Suppressor macrophage treated with lipopolysaccharide for 4 hours (primary cell): Measurements from ENCODE around the gene SSTR3.
"Not testable (repeated sequence)": the region's sequence is repeated elsewhere in the genome, so short reads cannot be mapped to it uniquely, and the experiment has no call there.

ENCODE experiments used
- DNase-seq: peaks from one replicate; pipeline ENCODE4 v3.0.0-alpha.2; 2020

The SSTR3 gene

GRCh38 chr22:37241351-37242142 is 29.3 kb upstream of the SSTR3 start:
- peak; percentile 63 for DNase-seq

DNA sequence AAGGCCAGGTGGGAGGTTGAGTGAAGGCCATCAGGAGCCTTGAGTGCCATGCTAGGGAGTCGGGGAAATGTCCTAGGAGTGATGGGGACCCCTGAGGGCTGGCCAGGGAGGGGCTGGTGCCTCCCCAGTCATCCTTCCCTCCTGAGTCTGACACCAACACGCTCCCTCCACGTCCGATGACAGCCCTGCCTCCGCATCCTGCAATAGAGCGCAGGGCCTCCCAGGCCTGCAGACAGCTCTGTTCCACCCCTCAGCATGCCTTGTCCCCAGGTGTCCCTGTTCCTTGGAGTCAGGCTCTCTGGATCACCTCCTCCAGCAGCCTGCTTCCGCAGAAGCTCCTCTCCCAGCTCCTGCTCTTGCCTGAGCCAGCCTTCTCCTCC is 28.7 kb upstream of the SSTR3 start:
- no peak for DNase-seq

DNA sequence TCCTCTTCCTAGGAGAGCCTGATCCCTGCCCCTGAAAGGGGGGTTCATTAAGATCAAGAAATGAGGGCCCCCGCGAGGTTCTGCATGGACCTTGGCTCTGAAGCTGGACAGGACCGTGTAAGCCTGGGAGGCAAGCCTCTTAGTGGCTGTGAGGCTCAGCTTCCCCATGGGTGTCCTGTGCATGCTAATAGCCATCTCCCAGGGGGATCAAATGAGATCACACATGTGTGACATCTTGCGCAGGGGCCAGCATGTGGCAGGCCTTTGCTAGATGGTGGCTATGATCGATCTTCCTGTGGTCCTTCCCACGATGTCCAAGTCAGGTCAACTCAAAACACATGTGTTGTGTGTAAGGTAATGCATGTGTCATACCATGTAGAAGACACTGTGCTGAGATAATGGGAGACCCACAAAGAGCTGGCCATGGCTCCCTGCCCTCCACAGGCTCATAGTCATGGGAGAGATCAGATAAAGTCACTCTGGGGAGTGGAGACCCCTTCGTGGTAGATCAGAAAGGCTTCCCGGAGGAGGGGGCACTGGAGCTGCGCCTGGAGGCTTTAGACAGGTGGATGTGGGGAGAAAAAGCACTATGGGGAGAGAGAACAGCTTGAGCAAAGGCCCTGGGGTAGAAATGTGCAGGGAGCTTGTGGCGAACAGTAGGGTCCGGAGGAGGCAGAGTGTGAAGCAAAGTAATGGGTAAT is 28.1 kb upstream of the SSTR3 start:
- no peak for DNase-seq

DNA sequence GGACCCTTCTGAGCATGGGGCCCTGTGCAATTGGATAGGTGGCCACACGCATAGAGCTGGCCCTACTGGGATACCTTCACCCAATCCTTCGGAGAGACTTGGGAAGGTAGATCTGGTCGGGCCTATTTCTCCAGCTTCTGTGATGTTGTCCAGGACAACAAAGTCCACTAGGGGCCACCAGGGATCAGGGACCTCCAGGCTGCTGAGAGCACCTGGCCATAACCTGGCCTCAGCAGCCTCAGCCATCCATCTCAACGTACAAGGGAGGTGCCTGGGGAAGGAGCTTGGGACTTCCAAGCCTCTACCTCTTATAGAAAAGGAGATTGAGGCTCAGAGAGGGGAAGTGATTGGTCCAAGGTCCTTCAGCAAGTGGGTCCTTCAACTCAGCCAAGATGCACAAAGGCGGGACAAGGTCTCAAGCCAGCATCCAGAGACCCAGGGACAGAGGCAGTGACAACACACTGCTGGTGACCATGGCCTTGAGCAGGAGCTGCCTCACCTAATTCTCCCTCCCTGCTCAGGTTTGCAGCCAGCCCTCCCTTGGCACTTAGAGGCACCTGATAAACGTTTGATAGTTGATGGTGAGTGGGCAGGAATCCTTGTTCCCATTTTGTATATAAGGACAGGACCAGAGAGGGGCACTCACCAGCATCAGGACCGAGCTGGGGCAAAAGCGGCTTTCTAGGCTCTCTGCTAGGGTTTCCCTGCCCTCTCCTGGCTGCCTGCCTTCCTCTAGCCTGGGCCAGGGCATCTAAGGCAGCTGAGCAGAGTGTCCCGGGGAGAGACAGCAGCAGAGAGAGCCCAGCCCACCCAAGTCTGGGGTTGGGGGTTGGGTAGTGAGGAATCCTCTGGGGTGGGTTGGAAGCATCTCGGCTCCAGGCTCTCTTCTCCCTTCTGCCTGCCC is 27.3 kb upstream of the SSTR3 start:
- DNase-seq: no peak

DNA sequence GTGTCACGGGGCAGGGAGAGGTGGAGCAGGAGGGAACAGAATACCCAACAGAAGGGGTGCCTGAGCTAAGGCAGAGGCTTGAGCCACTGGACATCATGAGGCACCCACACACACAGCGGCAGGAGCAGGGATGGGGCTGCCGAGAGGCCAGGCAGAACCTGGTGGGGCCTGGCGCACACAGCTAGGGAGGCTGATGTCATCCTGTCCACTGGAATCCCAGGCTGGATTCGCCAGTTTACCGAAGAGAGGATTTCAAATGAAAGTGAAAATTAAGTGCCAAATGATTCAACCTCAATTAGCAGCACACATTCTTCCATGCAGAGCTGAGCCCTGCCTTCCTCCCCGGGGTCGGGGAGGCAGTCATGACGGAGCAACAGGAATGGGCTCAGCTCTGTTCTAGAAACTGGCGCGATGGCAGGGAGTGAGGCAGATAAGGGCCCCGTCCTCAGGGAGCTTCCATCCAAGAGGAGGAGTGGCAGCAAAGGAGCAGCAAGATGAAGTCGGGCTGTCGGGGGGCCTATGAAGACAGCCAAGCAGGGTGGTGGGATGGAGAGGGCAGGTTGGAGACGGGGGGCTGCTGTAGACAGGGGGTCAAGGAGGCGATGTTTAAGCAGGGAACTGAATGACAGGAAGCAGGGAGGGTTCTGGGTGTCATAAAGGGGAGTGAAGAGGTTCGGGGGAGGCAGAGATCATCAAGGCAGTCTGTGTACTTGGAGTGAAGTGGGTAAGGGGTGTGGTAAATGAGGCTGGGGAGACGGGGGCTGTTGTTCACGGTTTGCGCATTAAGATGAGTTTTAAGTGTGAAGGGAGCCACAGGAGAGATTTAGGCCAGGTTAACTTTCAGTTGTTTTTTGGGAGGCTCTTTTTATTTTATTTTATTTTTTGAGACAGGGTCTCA is 25.3 kb upstream of the SSTR3 start:
- DNase-seq: peak; percentile 27

- peak; percentile 65 for DNase-seq
Measured at GRCh38 chr22:37235897-37236607, 23.8 kb upstream of the SSTR3 start.

DNA sequence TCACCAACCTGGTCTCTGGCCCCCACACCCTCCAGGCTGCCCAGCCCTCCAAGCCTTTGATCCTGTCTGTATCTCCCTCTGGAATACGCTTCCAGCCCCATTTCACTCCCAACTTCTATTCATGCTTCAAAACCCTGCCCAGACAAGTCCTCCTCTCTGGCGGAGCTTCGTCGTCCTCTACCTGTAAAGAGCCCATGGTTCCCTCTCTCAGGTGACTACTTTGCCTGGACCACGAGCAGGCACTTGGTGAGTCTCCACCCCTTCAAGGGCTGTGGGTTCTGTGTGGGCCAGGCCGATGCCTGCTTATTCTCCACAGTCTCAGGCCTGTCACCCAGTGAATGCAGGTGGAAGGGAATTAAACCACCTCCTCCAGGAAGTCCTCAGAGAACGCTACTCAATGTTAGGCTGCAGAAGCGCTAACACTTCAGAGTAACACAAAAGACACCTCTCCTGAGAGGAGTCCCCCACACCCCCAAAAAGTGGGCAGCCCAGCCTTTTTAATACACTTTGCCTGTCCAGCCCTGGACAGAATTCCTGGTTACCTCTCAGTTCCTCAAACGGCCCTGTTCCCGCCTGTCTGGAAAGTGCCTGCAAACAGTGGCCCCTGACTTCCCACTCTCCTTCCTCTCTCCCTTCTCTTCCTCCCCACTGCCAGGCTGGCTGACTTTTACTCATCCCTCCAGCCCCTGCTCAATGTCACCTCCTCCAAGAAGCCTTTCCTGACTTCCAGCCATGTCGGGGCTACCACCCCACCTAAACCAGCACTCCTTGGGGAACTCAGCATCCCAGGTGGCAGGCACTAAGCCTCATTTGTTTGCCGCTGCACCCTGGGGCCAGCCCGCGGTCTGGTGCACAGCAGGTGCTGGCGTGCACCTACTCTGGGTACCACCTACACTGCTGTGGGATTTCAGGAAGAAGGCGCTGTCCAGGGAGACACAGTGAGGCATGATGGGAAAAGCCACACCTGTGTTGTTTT is 22.7 kb upstream of the SSTR3 start:
- DNase-seq: no peak

- peak; percentile 47 for DNase-seq
Measured at GRCh38 chr22:37233751-37234631, 21.7 kb upstream of the SSTR3 start.

- DNase-seq: not testable (repeated sequence)
Measured at GRCh38 chr22:37233371-37233750, 21.1 kb upstream of the SSTR3 start.

DNA sequence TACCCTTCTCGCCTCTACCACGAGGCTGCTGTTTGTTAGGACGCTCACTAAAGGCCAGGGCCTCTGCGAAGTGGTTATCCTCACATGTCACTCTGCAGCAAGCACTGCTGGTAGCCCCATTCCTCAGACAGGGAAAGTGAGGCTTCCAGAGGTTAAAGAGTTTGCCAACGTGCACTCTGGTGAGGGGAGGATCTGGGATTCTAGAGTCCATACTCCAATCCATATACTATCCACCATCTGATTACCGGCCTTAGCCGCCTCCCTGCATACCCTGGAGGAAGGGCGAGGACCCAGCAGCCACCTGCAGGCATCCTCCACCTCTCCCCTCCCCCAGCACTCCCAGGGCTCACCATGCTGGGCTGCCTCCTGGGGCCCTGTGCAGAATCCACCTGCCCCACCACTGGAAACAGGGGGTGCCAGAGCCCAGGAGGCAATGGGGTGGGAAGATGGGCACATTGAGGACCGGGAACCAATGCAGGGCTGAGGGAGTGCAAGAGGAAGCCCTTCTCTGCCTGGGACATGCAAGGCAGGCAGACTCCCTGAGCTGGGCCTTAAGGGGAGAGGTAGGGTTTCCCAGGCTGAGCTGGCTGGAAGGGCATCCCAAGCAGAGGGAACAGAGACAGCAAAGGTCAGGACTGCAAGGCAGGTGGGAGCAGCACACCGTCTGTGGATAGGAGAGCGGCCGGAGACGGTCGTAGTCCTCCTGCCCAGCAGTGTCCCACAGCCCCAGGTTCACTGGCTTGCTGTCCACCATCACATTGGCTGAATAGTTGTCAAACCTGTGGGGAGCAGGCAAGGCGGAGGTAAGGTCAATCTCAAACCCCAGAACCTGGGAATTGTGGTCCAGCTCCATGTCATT is 20.1 kb upstream of the SSTR3 start:
- no peak for DNase-seq

- no peak for DNase-seq
Measured at GRCh38 chr22:37231406-37232139, 19.3 kb upstream of the SSTR3 start.

GRCh38 chr22:37230673-37231405 is 18.6 kb upstream of the SSTR3 start:
- DNase-seq: no peak

DNA sequence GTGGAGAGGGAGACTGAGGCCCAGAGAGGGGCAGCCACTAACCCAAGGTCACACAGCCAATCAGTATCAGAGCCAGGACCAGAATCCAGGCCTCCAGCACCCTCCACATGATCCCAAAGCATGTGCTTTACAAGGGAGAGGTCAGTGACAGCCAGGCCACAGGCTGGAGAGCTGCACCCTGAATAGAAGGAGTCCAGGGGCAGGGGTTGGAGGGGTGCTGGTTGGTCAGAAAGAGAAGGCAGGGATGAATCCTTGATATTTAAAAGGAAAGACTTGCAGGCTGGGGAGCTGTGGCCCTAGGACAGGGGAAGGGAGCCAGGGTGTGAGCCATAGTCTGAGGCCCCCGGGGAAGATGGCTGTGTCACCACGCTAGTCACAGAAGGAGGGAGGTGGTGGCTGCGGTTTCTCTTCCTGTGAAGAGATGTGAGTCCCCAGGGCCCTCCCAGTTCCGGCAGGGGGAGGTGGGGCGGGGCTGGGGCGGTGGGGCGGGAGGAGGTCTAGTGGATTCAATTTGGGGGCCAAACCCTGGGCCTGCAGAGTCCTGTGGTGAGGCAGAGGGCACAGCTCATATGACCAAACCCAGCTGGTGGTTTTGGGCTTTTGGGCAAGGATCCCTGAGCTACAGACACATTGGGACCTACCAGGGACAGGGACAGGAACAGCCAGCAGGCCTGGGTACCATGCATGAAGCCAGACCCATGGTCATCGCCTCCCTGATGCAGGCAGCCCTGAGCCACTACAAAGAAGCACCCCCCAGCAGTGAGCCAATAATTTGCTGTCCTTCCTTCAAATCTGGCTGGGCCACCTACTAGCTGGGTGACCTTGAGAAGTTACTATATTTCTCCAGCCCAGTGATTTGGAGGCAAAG is 17.8 kb upstream of the SSTR3 start:
- DNase-seq: peak; percentile 89

DNA sequence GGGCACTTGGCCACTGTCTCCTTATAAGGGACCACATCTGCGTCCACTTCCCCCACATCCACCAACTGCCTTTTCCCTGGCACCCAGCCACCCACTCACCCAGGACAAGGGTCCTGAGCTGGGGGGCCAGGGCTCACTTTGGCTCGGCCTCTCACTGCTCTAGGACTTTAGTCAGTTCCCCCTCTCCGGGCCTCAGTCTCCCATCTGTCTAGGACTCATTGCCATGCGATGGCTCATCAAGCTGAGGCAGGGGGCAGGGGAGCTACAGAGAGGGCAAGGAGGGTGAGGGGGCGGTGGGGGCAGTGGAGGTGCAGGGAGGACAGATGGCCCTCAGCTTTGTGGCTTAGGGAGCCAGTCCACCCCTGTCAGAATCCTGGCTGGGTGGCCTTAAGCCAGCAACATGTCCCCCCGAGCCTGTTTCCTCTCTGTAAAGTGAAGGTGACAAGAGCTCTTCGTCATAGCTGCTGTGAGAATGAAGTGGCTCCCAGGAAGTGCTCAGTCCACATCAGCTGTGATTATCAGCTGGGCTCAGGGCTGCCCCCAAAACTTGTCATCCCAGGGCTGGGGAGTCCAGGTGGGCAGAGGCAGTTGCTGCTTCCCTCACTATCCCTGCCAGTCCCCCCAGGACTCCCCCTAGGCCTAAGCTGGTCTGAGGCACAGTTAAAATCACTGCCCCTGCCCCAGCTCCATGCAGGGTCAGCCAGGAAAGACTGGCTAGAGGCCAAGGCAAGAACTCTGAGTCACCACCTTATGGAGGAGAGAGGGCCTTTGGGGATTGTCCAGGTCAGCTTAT is 16.9 kb upstream of the SSTR3 start:
- DNase-seq: peak; percentile 35
